ENCODE results near the gene MTF2. TPM values are rescaled to one million over a fixed set of nuclear protein-coding genes. Genes with fewer than 3 reads are reported as not detected.

Gene MTF2
- total and polyA plus RNA-seq, 5 donors = 5.0 to 10.3 (median 9.3) TPM

GRCh38 chr1:93047618-93048017 lies 31.5 kb upstream of the MTF2 start:
- ATAC-seq (no peak), DNase-seq (no peak)
- 50% methylated on average over 3 of the region's 3 CpGs for WGBS
- intact Hi-C loops (cut with DNase I) = no loop called here
- no peaks in the 10 kb centered on the region for H3K9me3 ChIP-seq (ENCODE audit: control insufficient read depth, low read length)
- no peaks in the 10 kb centered on the region for H3K27me3 ChIP-seq (ENCODE audit: control insufficient read depth, insufficient read depth)
- no peak overlapping the region for H3K27ac ChIP-seq (ENCODE audit: low read length)
- no peaks in the 10 kb centered on the region for H3K4me1 ChIP-seq (ENCODE audit: control insufficient read depth, insufficient read depth, low read length)
- no peak overlapping the region for H3K4me3 ChIP-seq (ENCODE audit: low read length)

GRCh38 chr1:93051961-93052360 lies 27.1 kb upstream of the MTF2 start:
- Histone ChIP-seq H3K4me3 (ENCODE audit: low read length) (no peak overlapping the region), H3K9me3 (ENCODE audit: control insufficient read depth, low read length) (no peaks in the 10 kb centered on the region), H3K4me1 (ENCODE audit: control insufficient read depth, insufficient read depth, low read length) (no peaks in the 10 kb centered on the region), H3K27ac (ENCODE audit: low read length) (no peak overlapping the region), H3K27me3 (ENCODE audit: control insufficient read depth, insufficient read depth) (no peaks in the 10 kb centered on the region)
- DNase-seq (no peak), ATAC-seq (no peak)
- intact Hi-C loops (cut with DNase I) = no loop called here
- 77% methylated on average over 1 of the region's 1 CpG for WGBS

- no peaks in the 10 kb centered on the region for H3K27me3 ChIP-seq (ENCODE audit: control insufficient read depth, insufficient read depth)
- H3K4me1 ChIP-seq (ENCODE audit: control insufficient read depth, insufficient read depth, low read length) = no peaks in the 10 kb centered on the region
- intact Hi-C loops (cut with DNase I) = no loop called here
- 31% methylated on average over 4 of the region's 4 CpGs for WGBS
- DNase-seq = no peak
- H3K4me3 ChIP-seq (ENCODE audit: low read length) = no peak overlapping the region
- no peaks in the 10 kb centered on the region for H3K9me3 ChIP-seq (ENCODE audit: control insufficient read depth, low read length)
- H3K27ac ChIP-seq (ENCODE audit: low read length) = no peak overlapping the region
- ATAC-seq = no peak
Observed at GRCh38 chr1:93056214-93056613, 22.9 kb upstream of the MTF2 start.

- no peak overlapping the region for H3K27ac ChIP-seq (ENCODE audit: low read length)
- H3K4me1 ChIP-seq (ENCODE audit: control insufficient read depth, insufficient read depth, low read length) = no peaks in the 10 kb centered on the region
- ATAC-seq = no peak
- H3K27me3 ChIP-seq (ENCODE audit: control insufficient read depth, insufficient read depth) = no peaks in the 10 kb centered on the region
- no peak overlapping the region for H3K4me3 ChIP-seq (ENCODE audit: low read length)
- no peaks in the 10 kb centered on the region for H3K9me3 ChIP-seq (ENCODE audit: control insufficient read depth, low read length)
- intact Hi-C loops (cut with DNase I) = no loop called here
- no peak for DNase-seq
- WGBS = 74% methylated on average over 2 of the region's 2 CpGs
Observed at GRCh38 chr1:93056649-93057048, 22.4 kb upstream of the MTF2 start.

GRCh38 chr1:93061895-93062792 lies 16.9 kb upstream of the MTF2 start:
- WGBS = 62% methylated on average over 3 of the region's 3 CpGs
- intact Hi-C loops (cut with DNase I) = no loop called here
- Histone ChIP-seq H3K4me1 (ENCODE audit: control insufficient read depth, insufficient read depth, low read length) (no peaks in the 10 kb centered on the region), H3K4me3 (ENCODE audit: low read length) (no peak overlapping the region), H3K27ac (ENCODE audit: low read length) (no peak overlapping the region), H3K27me3 (ENCODE audit: control insufficient read depth, insufficient read depth) (no peaks in the 10 kb centered on the region), H3K9me3 (ENCODE audit: control insufficient read depth, low read length) (no peaks in the 10 kb centered on the region)
- ATAC-seq (peak; percentile 41 to 46), DNase-seq (no peak)

GRCh38 chr1:93076268-93076667 lies 2.8 kb upstream of the MTF2 start:
- DNase-seq = no peak
- intact Hi-C loops (cut with DNase I) = no loop called here
- H3K4me3 ChIP-seq (ENCODE audit: low read length) = no peak overlapping the region
- no peak overlapping the region for H3K27ac ChIP-seq (ENCODE audit: low read length)
- WGBS = 73% methylated on average over 4 of the region's 4 CpGs
- no peak for ATAC-seq
- H3K4me1 ChIP-seq (ENCODE audit: control insufficient read depth, insufficient read depth, low read length) = no peaks in the 10 kb centered on the region
- H3K27me3 ChIP-seq (ENCODE audit: control insufficient read depth, insufficient read depth) = no peaks in the 10 kb centered on the region
- H3K9me3 ChIP-seq (ENCODE audit: control insufficient read depth, low read length) = no peaks in the 10 kb centered on the region

- 30% methylated on average over 3 of the region's 3 CpGs for WGBS
- Histone ChIP-seq H3K9me3 (ENCODE audit: control insufficient read depth, low read length) (no peaks in the 10 kb centered on the region), H3K4me1 (ENCODE audit: control insufficient read depth, insufficient read depth, low read length) (no peaks in the 10 kb centered on the region), H3K4me3 (ENCODE audit: low read length) (peak overlapping the region; percentile 69), H3K27ac (ENCODE audit: low read length) (no peak overlapping the region), H3K27me3 (ENCODE audit: control insufficient read depth, insufficient read depth) (no peaks in the 10 kb centered on the region)
- DNase-seq (no peak), ATAC-seq (no peak)
- intact Hi-C loops (cut with DNase I) = no loop called here
Observed at GRCh38 chr1:93078203-93078602, 880 bp upstream of the MTF2 start.

GRCh38 chr1:93078638-93078985 lies 471 bp upstream of the MTF2 start:
- DNase-seq (no peak), ATAC-seq (no peak)
- H3K27me3 ChIP-seq (ENCODE audit: control insufficient read depth, insufficient read depth) = no peaks in the 10 kb centered on the region
- H3K27ac ChIP-seq (ENCODE audit: low read length) = peak overlapping the region; percentile 73
- H3K4me1 ChIP-seq (ENCODE audit: control insufficient read depth, insufficient read depth, low read length) = no peaks in the 10 kb centered on the region
- H3K4me3 ChIP-seq (ENCODE audit: low read length) = peak overlapping the region; percentile 69
- WGBS = 2% methylated on average over 7 of the region's 7 CpGs
- H3K9me3 ChIP-seq (ENCODE audit: control insufficient read depth, low read length) = no peaks in the 10 kb centered on the region
- intact Hi-C loops (cut with DNase I) = no loop called here

- ATAC-seq = peak; percentile 24 to 48
- under 1% methylated on average over 13 of the region's 13 CpGs for WGBS
Observed at GRCh38 chr1:93079685-93080141, 630 bp downstream of the MTF2 start.

GRCh38 chr1:93080179-93080823 lies 1.2 kb downstream of the MTF2 start:
- H3K27me3 ChIP-seq (ENCODE audit: control insufficient read depth, insufficient read depth) = no peaks in the 10 kb centered on the region
- under 1% methylated on average over 5 of the region's 5 CpGs for WGBS
- DNase-seq = no peak
- ATAC-seq = peak; percentile 38 to 42
- peak overlapping the region; percentile 69 for H3K4me3 ChIP-seq (ENCODE audit: low read length)
- H3K27ac ChIP-seq (ENCODE audit: low read length) = no peak overlapping the region
- intact Hi-C loops (cut with DNase I) = no loop called here
- H3K4me1 ChIP-seq (ENCODE audit: control insufficient read depth, insufficient read depth, low read length) = no peaks in the 10 kb centered on the region
- H3K9me3 ChIP-seq (ENCODE audit: control insufficient read depth, low read length) = no peaks in the 10 kb centered on the region

More at GRCh38 chr1:93079685-93080141, 630 bp downstream of the MTF2 start:
- peak overlapping the region; percentile 69 for H3K4me3 ChIP-seq (ENCODE audit: low read length)
- DNase-seq = peak in 2 of 3 donors; percentile 17 to 46
- H3K27me3 ChIP-seq (ENCODE audit: control insufficient read depth, insufficient read depth) = no peaks in the 10 kb centered on the region
- no peaks in the 10 kb centered on the region for H3K9me3 ChIP-seq (ENCODE audit: control insufficient read depth, low read length)
- no peaks in the 10 kb centered on the region for H3K4me1 ChIP-seq (ENCODE audit: control insufficient read depth, insufficient read depth, low read length)
- peak overlapping the region; percentile 43 for H3K27ac ChIP-seq (ENCODE audit: low read length)
- intact Hi-C loops (cut with DNase I) = no loop called here

- no peak for DNase-seq
Observed at GRCh38 chr1:93081716-93082115, 2.6 kb downstream of the MTF2 start.

More at GRCh38 chr1:93081716-93082115, 2.6 kb downstream of the MTF2 start:
- intact Hi-C loops (cut with DNase I) = no loop called here
- Histone ChIP-seq H3K4me3 (ENCODE audit: low read length) (no peak overlapping the region), H3K27ac (ENCODE audit: low read length) (no peak overlapping the region), H3K27me3 (ENCODE audit: control insufficient read depth, insufficient read depth) (no peaks in the 10 kb centered on the region), H3K9me3 (ENCODE audit: control insufficient read depth, low read length) (no peaks in the 10 kb centered on the region), H3K4me1 (ENCODE audit: control insufficient read depth, insufficient read depth, low read length) (no peaks in the 10 kb centered on the region)
- ATAC-seq = no peak
